22Rv1 (cell line): ENCODE data around the gene ZFP90.

Source experiments
- ZFX ChIP-seq: fragments of 450-650 bp; IDR thresholded peaks from 2 replicates; pipeline ENCODE4 v1.6.1; 2017; ENCODE audit warnings: antibody characterized with exemption, borderline replicate concordance
- TF ChIP-seq, protein P1 (sequence below): fragments of 450-650 bp; IDR thresholded peaks from 2 replicates; pipeline ENCODE4 v1.5.1; 2017; ENCODE audit warnings: mild to moderate bottlenecking

DNA sequence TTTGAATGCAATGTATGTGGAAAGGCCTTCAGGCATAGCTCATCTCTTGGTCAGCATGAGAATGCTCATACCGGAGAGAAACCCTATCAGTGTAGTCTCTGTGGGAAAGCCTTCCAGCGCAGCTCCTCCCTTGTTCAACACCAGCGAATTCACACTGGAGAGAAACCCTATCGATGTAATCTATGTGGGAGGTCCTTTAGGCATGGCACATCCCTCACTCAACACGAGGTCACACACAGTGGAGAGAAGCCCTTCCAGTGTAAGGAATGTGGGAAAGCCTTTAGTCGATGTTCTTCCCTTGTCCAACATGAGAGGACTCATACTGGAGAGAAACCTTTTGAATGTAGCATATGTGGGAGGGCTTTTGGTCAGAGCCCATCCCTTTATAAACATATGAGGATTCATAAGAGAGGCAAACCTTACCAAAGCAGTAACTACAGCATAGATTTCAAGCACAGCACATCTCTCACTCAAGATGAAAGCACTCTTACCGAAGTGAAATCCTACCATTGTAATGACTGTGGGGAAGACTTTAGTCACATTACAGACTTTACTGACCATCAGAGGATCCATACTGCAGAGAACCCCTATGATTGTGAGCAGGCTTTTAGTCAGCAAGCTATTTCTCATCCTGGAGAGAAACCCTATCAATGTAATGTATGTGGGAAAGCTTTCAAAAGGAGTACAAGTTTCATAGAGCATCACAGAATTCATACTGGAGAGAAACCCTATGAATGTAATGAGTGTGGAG, 24.7 kb downstream of the ZFP90 start:
- TF ChIP-seq, protein P1, sequence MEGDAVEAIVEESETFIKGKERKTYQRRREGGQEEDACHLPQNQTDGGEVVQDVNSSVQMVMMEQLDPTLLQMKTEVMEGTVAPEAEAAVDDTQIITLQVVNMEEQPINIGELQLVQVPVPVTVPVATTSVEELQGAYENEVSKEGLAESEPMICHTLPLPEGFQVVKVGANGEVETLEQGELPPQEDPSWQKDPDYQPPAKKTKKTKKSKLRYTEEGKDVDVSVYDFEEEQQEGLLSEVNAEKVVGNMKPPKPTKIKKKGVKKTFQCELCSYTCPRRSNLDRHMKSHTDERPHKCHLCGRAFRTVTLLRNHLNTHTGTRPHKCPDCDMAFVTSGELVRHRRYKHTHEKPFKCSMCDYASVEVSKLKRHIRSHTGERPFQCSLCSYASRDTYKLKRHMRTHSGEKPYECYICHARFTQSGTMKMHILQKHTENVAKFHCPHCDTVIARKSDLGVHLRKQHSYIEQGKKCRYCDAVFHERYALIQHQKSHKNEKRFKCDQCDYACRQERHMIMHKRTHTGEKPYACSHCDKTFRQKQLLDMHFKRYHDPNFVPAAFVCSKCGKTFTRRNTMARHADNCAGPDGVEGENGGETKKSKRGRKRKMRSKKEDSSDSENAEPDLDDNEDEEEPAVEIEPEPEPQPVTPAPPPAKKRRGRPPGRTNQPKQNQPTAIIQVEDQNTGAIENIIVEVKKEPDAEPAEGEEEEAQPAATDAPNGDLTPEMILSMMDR, result no peak
- no peak for TF ChIP-seq ZFX
